GM21825 (cell line): ENCODE results near the gene TET1.
"Not testable (repeated sequence)": the region's sequence is repeated elsewhere in the genome, so short reads cannot be mapped to it uniquely, and the experiment has no call there.

Experiments
- ATAC-seq: cut with Tn5 transposase; IDR thresholded peaks from one replicate; pipeline ENCODE4 v1.9.1; 2021; ENCODE audit warnings: mild to moderate bottlenecking, moderate library complexity; ENCODE audit not compliant: unreplicated experiment

The TET1 gene

DNA sequence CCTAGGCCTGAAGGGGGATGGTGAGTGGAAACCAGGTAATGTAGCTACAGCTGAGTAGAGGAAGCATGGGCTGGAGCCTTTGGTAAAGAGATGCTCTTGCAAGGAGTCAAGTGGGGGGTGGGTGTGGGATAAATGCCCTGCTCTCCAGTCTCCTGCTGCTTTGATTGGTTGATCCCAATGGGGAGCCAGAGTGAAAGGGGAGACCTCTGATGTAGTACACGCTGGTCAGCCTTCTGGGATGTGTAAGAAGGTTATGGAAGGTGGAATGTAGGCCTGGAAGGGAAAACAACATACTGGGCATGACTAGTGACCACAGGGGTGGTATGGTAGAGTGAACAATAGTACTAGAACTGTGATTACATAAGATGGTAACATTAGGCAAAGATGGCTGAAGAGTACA is 44.3 kb downstream of the TET1 start:
- no peak for ATAC-seq

DNA sequence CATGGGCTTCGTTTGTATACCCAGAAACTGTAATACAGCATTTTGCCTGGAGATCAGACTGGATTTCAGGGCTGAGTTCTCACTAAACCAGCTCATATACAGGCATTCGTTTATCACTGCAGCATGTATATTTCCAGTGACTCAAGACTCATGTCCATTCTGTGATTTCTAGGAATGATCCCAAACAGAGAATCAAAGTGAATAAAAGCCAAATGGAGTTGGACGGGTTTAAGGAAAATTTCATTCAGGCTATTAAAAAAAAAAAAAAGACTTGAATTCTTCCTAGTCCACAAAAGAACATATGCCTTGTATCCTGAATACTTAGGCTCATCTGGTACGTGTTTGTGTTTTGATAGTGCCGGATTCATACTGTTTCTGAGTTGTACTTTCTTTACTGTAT is 46.8 kb downstream of the TET1 start:
- ATAC-seq, result no peak

DNA sequence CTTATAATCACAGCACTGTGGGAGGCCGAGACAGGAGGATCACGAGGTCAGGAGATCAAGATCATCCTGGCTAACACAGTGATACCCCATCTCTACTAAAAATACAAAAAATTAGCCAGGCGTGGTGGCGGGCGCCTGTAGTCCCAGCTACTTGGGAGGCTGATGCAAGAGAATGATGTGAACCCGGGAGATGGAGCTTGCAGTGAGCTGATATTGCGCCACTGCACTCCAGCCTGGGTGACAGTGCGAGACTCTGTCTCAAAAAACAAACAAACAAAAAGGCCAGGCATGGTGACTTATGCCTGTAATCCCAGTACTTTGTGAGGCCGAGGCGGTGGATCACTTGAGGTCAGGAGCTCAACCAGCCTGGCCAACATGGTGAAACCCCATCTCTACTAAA is 49.9 kb downstream of the TET1 start:
- ATAC-seq, result not testable (repeated sequence)

DNA sequence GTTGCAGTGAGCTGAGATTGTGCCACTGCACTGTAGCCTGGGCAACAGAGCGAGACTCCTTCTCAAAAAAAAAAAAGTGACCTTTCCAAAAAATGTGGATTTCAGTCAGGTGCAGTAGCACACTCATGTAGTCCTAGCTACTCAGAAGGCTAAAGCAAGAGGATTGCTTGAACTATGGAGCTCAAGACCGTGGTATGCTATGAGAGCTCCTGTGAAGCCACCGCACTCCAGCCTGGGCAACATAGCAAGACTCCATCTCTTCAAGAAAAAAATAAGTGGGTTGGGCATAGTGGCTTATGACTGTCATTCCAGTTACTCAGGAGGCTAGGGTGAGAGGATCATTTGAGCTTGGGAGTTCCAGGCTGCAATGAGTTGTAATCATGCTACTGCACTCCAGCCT is 51.1 kb downstream of the TET1 start:
- no peak for ATAC-seq

DNA sequence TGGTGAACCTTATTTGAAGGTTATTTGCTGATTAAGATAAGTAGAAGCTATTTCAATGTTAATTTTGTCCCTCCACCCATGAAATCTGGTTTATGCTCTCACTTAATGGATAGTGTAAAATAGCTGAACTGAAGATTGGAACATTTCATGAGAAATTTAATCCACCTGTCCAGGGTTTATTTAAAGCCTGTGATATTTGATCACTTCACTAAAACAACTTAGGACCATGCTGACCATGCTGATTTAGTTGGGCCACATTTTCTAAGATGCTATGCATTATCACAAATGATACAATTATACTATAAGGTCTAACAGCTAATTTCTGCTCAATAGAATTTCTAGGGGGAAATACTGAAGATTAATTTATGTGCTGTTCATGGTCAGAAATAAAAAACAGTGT is 53.8 kb downstream of the TET1 start:
- not testable (repeated sequence) for ATAC-seq

DNA sequence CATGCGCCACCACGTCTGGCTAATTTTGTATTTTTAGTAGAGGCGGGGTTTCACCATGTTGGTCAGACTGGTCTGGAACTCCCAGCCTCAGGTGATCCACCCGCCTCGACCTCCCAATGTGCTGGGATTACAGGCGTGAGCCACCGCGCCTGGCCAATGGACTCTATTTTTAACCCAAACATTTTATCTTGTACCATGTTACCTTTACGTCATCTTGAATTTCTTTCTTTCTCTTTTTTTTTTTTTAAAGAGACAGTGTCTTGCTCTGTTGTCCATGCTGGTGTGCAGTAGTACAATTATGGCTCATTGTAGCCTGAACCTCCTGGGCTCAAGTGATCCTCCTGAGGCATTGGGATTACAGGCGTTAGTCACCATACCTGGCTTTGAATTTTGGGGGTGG is 57.6 kb downstream of the TET1 start:
- ATAC-seq, result not testable (repeated sequence)

DNA sequence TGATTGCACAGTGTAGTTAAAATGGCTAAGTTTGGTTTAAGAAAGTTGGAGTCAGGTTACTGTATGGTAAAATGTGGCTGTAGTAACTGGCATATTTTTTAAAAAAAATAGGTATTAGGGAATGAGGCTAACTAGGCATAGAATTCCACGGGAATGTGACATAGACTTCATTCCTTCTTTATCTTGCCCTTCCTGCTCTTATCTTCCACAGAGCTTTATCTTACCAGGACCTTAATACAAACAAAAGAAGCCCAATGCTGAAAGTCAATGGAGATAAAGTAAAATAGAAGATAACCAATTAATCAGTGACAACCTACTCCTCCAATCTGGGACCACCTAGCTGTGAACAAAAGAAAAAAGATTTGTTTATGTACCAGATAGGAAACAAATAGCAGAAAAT is 58.1 kb downstream of the TET1 start:
- ATAC-seq, result no peak

DNA sequence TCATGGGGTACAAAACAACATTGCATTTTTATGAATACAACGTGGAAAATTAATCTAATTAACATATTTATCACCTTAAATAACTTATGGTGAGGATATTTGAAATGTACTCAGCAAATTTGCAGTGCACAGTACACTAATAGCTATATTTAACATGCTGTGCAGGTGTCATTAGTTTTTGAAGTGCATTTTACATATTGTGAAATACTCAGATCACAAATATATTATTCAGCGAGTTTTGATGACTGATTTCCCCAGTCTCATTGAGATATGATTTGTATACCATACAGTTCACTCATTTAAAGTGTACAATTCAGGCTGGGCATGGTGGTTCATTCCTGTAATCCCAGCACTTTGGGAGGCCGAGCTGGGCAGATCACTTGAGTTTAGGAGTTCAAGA is 59.5 kb downstream of the TET1 start:
- no peak for ATAC-seq

DNA sequence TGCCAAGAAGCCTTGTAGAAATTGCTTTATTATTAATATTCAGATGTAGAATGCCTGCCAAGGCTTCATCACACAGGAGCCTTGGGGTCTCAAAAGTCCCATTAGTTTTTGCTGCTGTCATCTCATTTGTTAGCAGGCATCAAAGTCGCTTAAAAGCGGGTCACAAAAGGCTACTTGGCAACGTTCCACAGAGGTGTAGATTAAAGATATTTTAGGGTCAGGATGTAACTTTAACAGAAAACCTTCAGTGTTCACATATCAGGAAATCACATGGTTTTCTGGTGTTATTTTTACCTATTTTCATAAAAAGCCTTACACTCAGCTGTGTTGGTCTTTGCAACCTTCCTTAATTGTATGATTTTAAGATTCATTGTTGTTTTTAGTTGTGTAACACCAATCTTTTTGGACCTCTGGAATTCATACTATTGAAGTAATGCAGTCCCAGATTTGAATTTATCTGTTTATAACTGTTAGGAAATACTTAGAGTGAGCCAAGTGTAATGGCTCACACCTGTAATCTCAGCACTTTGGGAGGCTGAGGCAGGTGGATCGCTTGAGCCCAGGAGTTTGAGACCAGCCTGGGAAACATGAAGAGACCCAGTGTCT is 65.3 kb downstream of the TET1 start:
- no peak for ATAC-seq

DNA sequence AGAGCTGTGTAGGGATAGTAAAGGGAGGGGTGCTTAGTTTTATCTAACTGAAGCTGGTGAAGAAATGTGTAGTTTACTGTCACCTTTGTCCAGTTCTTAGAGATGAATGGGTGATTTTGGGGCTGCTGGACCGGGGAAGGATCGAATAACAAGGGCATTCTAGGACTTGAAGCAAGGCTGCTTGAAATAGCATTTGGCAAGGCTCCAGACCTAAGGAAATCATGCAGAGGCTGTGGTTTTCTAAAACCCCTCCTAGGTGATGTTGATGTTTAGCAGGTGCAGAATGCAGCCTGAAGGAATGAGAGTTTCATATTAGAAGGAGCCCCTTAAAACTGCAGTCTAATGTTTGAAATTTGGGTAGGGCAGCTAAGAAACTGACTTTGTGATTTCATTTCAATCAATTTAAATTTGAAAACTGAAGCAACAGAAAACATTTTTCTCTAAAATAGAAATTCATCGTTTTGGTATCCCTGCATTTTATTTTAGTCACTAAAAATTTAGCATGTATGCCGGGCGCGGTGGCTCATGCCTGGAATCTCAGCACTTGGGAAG is 68.5 kb downstream of the TET1 start:
- no peak for ATAC-seq

DNA sequence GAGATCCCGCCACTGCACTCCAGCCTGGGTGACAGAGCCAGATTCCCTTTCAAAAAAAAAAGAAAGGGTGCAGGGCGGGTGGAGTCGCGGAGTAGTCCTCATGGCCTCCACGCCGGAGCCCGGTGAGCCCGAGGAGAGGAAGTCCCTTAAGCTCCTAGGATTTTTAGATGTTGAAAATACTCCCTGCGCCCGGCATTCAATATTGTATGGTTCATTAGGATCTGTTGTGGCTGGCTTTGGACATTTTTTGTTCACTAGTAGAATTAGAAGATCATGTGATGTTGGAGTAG is 72.1 kb downstream of the TET1 start:
- ATAC-seq, result not testable (repeated sequence)

DNA sequence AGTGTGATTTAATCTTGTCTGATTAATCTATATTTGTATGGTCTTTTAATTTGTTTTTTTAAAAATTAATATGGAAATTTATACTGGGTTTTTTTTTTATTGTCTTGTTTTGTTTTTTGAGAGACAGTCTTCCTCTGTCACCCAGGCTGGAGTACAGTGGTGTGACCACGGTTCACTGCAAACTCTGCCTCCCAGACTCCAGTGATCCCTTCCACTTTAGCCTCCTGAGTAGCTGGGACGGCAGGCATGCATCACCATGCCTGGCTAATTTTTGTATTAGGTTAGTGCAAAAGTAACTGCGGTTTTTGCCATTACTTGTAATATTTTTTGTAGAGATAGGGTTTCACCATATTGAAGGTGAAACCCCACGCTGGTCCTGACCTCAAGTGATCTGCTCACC is 73.1 kb downstream of the TET1 start:
- no peak for ATAC-seq

DNA sequence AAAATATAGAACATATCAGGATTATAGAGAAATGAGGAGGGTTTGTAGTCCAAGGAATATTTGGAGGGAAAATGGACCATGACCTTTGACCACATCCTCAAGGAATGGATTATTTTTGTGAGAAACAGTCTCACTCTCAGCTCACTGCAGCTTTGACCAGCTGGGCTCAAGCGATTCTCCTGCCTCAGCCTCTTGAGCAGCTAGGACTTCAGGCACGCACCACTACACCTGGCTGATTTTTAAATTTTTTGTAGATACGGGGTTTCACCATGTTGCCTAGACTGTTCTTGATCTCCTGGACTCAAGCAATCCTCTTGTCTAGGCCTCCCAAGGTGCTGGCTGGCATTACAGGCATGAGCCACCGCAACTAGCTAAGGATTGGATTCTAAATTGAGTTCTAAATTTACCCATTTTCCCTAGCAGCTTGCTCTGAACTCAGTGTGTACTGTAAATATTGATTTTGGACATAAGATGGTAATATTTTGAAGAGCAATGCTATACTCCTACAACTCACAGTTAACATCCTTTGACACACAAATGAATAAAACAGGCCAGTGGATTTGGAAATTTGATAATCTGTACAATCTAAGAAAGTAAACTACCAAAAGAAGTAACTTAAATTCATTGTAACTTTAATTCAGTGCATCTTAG is 73.8 kb downstream of the TET1 start:
- ATAC-seq, result no peak

DNA sequence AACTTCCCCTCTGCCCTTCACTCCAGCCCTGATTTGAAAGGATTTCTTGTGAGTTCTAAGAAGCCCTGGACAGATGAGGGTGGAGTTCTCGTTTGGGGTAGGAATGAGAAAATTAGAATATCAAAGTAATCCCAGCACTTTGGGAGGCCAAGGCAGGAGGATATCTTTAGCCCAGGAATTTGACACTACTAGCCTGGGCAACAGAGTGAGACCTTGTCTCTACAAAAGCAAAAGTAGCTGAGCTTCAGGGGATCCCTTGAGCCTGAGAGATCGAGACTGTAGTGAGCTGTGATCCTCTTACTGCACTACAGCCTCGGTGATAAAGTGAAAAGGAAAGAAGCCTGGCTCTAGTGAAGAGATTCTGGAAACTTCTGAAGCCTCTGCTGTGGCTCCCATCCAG is 76.2 kb downstream of the TET1 start:
- no peak for ATAC-seq

DNA sequence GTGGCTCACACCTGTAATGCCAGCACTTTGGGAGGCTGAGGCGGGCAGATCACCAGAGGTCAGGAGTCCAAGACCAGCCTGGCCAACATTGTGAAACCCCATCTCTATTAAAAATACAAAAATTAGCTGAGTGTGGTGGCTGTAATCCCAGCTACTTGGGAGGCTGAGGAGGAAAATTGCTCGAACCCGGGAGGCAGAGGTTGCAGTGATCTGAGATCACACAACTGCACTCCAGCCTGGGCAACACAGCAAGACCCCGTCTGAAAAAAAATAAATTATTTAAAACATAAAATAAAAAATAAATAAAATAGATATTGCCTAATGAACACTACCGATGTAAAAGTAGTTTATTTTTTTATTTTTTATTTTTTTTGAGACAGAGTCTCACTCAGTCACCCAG is 83.4 kb downstream of the TET1 start:
- not testable (repeated sequence) for ATAC-seq

DNA sequence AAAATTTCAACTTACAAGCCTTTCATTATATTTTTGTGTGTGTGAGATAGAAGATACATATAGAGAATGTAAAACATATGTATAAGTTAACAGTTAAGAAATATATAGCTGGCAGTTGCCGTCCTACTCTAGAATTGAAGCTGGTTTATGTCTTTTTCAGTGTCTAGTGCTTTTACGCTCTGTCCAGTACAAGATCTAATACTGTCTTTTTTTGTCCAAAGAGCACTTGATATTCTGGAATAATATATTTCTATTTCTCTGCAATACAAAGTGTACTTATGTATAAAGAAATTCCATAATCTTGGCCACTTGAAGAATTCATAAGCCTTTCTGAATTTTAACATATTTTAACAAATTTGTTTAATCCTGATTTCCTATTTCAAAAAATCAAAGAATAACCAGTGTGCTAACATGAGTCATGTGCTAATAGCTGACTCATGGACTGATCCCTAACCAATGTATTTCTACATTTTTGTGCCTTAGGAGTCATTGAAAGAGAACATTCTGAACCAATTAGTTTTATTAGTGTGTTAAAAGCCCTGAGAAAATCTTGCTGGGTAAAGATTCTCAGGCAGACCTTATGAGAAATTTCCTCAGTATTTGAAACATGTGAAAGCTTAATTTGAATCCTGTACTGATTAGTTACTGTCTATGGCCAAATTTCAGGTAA is 87.7 kb downstream of the TET1 start:
- no peak for ATAC-seq

DNA sequence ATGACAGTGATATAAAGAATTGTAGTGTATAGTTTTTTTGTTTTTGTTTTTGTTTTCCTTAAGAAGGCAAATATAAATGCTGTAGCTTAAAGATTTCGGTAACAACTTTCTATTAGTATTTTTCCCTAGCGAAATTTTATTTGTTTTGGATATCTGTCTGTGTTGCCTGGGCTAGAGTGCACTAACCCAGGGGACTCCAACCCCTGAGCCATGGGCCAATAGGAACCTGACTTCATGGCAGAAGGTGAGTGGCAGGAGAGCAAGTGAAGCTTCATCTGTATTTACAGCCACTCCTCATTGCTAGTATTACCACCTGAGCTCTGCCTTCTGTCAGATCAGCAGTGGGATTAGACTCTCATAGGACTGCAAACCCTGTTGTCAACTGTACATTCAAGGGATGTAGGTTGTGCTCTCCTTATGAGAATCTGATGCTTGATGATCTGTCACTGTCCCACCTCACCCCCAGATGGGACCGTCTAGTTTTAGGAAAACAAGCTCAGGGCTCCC is 95.5 kb downstream of the TET1 start:
- no peak for ATAC-seq

DNA sequence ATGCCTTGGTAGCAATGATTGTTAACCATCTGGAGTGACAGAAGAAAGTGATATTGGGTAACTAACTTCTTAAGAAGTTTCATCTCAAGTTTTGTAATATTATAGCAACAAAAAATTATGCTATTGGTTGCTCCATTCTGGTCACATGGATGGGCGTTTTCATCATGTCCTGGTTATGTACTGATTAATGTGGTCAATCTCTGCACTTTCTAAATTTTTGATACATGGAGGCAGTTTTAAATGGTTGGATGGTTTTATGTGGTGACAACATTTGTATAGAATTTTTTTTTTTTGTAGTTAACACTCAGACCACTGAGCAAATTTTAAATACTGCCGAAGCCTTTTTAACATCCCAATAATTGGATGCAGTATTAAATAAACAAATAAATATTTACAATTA is 105.7 kb downstream of the TET1 start:
- no peak for ATAC-seq

DNA sequence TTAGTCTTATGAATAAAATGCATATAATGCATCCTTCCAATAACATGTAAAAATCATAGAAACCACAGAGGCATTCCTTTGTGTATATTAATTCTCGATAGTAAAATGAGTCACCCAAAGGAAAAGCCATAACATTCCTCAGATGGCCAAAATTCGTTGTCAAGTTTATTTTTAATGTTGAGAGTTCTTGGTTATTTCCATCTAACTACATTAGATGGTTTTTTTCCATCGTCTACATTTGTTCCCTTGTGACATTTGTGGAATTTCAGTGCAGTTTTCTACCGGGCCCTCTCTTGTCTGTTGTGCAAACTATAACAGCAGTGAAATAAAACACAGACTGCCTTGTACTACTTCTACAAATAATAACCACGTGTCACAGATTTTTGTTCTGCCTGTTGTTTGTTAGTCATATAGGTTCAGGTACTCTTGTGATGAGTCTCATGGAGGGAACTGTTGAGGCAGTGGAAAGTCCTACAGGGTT is 106.2 kb downstream of the TET1 start:
- no peak for ATAC-seq

DNA sequence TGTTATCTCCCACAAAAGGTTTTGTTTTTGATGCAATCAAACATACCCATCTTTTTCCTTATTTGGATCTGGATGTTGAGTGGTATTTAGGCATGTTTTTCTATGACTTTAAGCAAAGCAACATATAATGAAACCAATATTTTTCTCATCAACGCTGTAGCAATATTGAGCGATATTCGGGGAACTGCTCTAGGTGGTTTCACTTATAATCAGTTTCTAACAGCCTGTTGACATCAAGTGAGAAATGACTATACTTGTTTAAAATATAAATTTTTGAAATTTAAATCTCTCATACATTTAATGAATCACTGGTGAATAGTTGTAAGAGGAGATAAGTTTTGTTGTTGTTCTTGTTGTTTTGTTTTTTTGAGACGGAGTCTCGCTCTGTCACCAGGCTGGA is 108.1 kb downstream of the TET1 start:
- ATAC-seq, result no peak

DNA sequence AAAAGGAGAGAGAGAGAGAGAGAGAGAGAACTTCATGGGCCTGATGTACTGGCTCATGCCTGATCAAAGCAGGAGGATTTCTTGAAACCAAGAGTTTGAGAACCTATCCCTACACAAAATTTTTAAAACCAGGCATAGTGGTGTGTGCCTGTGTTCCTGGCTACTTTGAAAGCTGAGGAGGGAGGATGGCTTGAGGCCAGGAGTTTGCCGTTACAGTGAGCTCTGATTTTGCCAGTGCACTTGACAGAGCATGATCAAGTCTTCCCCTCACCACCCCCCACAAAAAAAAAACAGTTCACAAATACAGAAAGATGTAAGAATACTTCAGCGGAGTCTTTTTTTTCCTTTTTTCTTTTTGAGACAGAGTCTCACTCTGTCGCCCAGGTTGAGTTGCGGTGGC is 108.8 kb downstream of the TET1 start:
- no peak for ATAC-seq

DNA sequence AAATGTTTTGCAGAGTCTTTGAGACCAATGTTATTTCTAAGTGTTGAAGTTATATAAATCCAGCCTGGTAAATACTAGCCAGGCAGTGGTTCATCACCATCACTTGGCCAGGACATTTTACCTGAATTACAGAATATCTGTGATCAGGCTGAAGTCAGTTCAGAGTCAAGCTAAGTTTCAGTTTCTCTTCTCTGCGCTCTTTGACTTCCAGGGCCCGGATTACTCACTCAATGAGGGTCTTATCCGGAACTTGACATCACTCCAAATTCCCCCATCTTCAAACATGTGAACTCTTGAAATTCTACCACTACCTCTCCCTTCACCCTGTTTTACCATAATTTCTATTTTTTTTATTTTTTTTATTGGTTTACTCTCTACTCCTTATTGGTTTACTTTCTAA is 124.3 kb downstream of the TET1 start:
- ATAC-seq, result no peak
